ENCODE results near the gene PHF20. TPM values are rescaled to one million over a fixed set of nuclear protein-coding genes. Genes with fewer than 3 reads are reported as not detected.
"Not testable (repeated sequence)": the region's sequence is repeated elsewhere in the genome, so short reads cannot be mapped to it uniquely, and the experiment has no call there.

PHF20 gene
- total RNA-seq, 1 donor from 2014 or later = 46.2 TPM

DNA sequence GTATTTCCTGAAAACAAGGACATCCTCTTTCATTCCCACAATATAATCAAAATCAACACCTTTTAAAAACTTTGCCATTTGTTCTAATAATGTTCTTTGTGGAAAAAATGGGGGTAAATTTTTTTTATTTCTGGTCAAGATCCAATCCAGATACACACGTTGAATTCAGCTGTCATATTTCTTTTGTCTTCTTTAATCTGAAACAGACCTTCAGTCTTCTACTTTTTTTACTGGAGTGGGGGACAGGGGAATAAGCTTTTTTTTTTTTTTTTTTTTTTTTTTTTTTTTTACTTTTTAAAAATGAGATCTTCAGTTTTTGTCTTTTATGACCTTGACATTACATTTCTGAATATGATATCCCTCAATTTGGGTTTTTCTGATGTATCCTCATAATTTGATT, 113.4 kb downstream of the PHF20 start:
- no peak for DNase-seq

- DNase-seq = peak; percentile 13
Measured at GRCh38 chr20:35886537-35886936, 114.7 kb downstream of the PHF20 start.

DNA sequence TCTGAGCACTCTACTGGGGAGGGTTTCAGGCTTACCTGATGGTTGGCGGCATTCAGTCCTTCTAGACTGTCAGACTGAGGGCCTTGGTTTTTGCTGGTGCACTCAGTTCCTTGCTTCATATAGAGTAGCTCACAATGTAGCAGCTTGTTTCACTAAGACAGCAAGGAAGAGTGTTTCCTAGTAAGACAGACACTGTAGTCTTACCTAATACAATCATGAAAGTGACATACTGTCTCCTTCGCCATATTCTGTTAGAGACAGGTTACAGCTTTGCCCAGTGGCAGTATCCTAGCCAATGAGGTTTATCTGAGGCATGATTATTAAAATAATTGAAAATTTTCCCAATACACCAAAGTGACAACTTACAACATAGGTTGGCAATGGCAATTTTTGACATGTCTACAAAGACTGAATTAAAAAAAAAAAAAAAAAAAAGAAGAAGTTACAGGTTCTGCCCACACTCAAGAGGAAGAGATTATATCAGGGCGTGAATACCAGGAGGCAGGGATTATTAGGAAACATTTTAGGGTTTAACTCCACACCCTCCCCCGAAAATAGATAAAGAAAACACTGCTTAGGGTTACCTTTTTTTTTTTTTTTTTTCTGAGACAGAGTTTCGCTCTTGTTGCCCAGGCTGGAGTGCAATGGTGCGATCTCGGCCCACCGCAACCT, 115.7 kb downstream of the PHF20 start:
- no peak for DNase-seq

GRCh38 chr20:35888657-35889056, 116.8 kb downstream of the PHF20 start:
- no peak for DNase-seq

GRCh38 chr20:35891375-35891774, 119.6 kb downstream of the PHF20 start:
- DNase-seq = no peak

DNA sequence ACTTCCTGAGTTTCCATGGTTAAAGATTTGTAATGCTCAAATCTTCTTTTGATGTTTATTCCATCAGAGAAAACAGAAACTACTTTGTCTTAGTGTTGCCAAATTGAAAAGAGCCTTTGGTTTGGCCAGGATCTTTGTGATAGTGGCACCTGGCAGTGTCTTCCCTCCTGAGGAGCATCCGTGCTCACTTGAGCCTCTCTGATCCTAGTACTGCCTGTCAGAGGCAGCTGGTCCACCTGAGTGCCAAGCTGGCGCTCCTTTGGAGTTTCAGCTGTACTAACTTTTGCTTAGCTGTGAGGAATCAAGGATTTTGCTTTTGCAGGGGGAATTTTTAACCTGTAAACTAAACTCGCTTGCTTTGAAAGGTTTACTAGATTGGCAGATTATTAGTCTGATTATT, 121.1 kb downstream of the PHF20 start:
- no peak for DNase-seq

GRCh38 chr20:35893942-35894341, 122.1 kb downstream of the PHF20 start:
- DNase-seq = no peak

DNA sequence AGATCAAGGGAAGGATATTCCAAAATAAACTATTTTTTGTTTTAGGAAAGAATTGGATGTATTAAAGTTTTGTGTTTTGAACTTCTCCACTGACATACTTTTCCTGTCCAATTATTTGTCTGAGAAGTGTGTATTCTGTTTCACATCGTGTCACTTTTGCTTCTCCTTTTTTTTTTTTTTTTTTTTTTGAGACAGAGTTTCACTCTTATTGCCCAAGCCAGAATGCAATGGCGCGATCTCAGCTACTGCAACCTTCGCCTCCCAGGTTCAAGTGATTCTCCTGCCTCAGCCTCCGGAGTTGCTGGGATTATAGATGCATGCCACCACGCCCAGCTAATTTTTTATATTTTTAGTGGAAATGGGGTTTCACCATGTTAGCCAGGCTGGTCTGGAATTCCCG, 123.7 kb downstream of the PHF20 start:
- not testable (repeated sequence) for DNase-seq

DNA sequence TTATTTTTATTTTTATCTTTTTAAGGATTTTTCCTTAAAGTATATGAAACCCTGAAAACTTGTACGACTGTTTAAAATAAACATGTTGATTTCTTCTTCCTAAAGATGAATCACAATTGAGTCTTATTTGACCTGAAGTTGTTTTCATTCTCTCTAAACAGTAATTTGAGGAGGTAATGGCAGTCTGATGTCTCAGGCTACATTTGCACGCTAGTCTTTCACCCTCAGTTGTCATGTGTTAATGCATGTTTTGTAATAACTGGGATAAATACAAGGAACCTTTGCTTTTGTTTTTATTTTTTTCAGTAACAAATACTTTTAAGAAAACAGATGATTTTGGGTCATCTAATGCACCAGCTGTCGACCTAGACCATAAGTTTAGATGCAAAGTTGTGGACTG, 127.2 kb downstream of the PHF20 start:
- DNase-seq = no peak

- DNase-seq = not testable (repeated sequence)
Measured at GRCh38 chr20:35901230-35901629, 129.4 kb downstream of the PHF20 start.

DNA sequence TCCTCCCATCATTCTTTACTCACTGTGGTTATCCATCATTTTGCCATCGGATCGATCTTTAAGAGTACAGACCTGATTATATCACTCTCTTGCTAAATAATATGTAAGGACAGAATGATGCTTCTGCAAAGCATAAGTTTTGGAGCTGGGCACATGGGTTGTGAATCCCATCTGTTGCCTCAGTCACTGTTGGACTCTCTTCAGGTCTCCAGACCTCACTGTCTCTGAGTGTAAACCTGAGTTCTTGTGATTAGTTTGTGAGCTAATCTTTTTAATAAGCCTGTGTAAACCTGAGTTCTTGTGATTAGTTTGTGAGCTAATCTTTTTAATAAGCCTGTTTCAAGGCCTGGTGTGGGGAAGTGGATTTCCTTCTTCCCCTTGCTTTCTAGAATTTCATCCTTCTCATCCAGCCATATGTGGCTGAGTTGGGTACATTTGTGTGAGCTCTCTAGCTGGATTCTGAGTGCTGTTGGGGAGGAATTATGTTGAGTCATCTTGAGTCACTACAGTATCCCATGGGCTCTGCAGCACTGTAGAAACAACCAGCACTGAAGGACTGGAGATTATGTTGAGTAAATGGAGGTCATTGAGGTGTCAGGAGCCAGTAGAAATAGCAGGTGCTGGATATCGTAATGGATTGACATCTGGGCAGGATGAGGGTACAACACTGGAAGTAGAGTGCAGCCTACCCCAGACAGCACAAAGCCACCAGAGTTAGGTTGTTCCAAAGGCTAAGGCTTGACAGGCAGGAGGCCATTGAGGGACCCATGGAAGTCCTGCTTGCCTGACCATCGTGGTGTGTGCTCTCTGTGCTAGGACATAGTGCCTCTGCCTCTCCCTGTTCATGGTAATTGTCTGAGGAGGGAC, 130.1 kb downstream of the PHF20 start:
- no peak for DNase-seq

DNA sequence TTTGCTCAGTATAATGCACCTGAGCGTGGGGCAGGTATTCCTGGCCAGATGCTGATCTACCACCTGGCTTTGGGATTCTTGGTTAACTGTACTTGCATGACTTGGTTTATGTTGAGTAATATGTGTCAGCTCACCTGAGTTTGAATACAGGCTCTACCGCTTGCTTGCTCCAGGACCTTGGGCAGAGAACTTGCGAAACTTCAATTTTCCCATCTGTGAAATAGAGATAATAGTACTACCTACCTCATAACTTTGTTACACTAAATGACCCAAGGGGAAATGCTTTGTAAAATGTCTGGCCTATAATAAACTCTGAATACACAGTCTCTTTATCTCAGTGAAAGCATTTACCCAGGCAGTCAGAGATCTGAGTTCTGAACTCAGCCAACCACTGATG, 130.7 kb downstream of the PHF20 start:
- no peak for DNase-seq

- no peak for DNase-seq
Measured at GRCh38 chr20:35903843-35904242, 132.0 kb downstream of the PHF20 start.

- DNase-seq = no peak
Measured at GRCh38 chr20:35904982-35905663, 133.3 kb downstream of the PHF20 start.

GRCh38 chr20:35907017-35907701, 135.3 kb downstream of the PHF20 start:
- peak; percentile 5 for DNase-seq

- no peak for DNase-seq
Measured at GRCh38 chr20:35908007-35908406, 136.2 kb downstream of the PHF20 start.

- no peak for DNase-seq
Measured at GRCh38 chr20:35909176-35909575, 137.4 kb downstream of the PHF20 start.

DNA sequence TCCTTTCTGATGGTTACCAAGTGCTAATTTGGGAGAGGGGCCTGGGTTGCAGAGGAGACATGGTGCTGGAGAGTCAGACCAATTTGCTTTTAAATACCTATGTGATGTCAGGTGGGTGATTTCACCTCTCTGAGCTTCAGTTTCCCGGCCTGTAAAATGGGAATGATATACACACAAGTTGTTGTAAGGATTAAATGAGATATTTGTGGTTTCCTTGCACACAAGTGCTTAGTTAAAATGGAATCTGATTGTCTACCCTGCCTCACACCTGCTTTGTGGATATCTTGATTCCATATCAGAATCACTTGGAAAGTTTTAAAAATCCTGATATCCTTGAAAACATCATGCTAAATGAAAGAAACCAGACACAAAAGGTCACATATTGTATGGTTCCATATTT, 138.0 kb downstream of the PHF20 start:
- DNase-seq = no peak

DNA sequence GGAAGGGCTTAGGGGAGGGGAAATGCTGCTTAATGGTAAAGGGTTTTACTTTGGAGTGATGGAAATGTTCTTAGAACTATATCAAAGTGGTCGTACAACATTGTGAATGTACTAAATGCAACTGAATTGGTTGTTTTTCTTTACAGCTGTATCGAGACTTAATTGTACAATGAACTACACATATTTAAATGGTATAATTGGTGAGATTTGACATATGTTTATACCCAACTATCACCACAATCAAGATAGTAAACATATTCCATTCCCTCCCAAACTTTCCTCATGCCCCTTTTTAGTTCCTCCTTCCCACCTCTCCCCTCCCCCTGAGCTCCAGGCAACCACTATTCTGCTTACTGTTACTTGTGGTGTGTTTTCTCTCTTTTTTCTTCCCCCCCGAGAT, 138.4 kb downstream of the PHF20 start:
- no peak for DNase-seq

GRCh38 chr20:35912881-35913280, 141.1 kb downstream of the PHF20 start:
- DNase-seq = no peak

- DNase-seq = no peak
Measured at GRCh38 chr20:35917077-35917476, 145.3 kb downstream of the PHF20 start.

GRCh38 chr20:35918021-35918420, 146.2 kb downstream of the PHF20 start:
- no peak for DNase-seq

- no peak for DNase-seq
Measured at GRCh38 chr20:35920523-35920922, 148.7 kb downstream of the PHF20 start.
